Ishikawa (cell line): Measurements from ENCODE around the gene CBR1.

Experiments
- EGR1 ChIP-seq: IDR thresholded peaks from 2 replicates; pipeline ENCODE4 v1.6.1; 2012
- EP300 ChIP-seq: IDR thresholded peaks from 2 replicates; pipeline ENCODE4 v1.6.1; 2012; ENCODE audit warnings: borderline replicate concordance
- MAX ChIP-seq: IDR thresholded peaks from 2 replicates; pipeline ENCODE4 v1.6.1; 2012
- RAD21 ChIP-seq: IDR thresholded peaks from 2 replicates; pipeline ENCODE4 v1.6.1; 2012; ENCODE audit warnings: low read depth
- REST ChIP-seq: IDR thresholded peaks from 2 replicates; pipeline ENCODE4 v1.6.1; 2012; ENCODE audit warnings: low read depth, mild to moderate bottlenecking
- TAF1 ChIP-seq: IDR thresholded peaks from 2 replicates; pipeline ENCODE4 v1.6.1; 2012; ENCODE audit warnings: low read depth, mild to moderate bottlenecking
- YY1 ChIP-seq: IDR thresholded peaks from 2 replicates; pipeline ENCODE4 v1.6.1; 2012; ENCODE audit warnings: low read depth
- ZBTB7A ChIP-seq: IDR thresholded peaks from 2 replicates; pipeline ENCODE4 v1.6.1; 2012; ENCODE audit warnings: low read depth

- TF ChIP-seq EGR1 (no peak), MAX (no peak), RAD21 (no peak), EP300 (no peak), REST (no peak), ZBTB7A (no peak), TAF1 (no peak), YY1 (no peak)
These were observed 9.3 kb downstream of the CBR1 start for GRCh38 chr21:36079010-36079649.
